Muscle of back (tissue), 11 donors: ENCODE data around the gene FGD3. TPM values are rescaled to one million over a fixed set of nuclear protein-coding genes. Genes with fewer than 3 reads are reported as not detected.
A peak's percentile ranks its signal among the peaks of the same experiment; 100 is the strongest.

Experiments
- DNase-seq, 3 donors: peaks; one replicate each; pipeline versions ENCODE4 v3.0.0 to v3.0.0-alpha.2; 2013
- polyA plus RNA-seq, 10 donors: library from polyadenylated mRNA; unstranded; fragments of 120-200 nt; gene quantifications; one replicate each; pipeline ENCODE4 v1.2.1, GENCODE V29; 2013; ENCODE audit not compliant: insufficient read length in 10 of 10

FGD3 gene
- polyA plus RNA-seq, 10 donors: 2.1 to 7.2 (median 3.6) TPM

DNA sequence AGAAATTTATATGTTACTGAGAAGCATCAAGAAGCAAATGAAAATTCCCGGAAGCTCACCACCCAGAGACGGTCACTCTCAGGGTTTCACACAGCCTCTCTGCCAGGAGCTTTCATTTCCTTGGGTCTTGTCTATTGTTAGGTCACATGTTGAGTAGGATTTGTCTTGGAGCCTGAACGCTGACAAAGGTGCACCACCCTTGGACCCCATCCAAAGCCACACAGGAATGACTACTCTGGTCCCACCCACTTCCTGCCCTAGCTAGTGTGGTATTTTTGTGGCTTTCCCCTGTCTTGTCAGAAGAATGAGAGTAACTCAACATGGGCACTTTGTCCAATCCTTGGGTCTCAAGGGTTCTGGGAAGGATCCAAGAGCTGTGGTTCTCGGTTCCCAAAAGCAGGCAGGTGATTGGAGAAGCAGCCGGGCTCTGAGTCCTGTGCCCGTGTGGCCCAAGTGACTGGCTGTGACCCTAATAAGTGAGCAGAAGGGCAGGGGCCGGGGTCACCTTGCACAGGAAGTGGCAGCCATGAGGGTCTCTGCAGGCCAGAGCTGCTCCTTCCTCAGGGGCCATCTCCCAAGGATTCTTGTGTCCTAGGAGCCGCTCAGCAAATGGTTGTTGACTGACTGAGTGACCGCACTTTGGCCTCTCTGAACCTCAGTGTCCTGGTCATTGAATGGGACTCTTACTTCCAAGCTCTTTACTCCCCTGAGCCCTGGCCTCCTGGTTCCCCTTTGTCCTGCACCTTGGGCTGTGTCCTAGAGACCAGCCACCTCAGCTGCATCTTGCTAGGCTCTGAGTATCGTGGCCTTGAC, 6.9 kb downstream of the FGD3 start:
- peak in 1 of 3 donors; percentile 11 for DNase-seq

DNA sequence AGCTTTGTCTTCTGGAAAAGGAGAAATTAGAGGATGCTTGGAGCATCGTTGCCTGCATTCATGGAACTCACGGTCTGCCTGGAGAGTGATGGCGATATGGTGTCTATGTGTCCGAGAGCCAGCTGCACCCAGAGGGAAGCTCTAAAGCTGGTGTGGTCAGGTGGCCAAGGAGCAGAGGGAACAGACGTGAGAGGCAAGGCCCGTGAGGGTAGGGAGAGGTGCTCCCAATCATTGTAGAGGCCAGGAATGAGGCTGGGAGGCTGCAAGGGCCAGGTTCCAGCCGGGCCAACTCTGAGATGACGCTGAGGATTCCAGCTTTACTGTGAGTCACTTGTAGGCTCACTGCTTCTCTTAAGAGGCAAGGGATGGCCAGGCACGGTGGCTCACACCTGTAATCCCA, 7.6 kb downstream of the FGD3 start:
- DNase-seq: no peak

DNA sequence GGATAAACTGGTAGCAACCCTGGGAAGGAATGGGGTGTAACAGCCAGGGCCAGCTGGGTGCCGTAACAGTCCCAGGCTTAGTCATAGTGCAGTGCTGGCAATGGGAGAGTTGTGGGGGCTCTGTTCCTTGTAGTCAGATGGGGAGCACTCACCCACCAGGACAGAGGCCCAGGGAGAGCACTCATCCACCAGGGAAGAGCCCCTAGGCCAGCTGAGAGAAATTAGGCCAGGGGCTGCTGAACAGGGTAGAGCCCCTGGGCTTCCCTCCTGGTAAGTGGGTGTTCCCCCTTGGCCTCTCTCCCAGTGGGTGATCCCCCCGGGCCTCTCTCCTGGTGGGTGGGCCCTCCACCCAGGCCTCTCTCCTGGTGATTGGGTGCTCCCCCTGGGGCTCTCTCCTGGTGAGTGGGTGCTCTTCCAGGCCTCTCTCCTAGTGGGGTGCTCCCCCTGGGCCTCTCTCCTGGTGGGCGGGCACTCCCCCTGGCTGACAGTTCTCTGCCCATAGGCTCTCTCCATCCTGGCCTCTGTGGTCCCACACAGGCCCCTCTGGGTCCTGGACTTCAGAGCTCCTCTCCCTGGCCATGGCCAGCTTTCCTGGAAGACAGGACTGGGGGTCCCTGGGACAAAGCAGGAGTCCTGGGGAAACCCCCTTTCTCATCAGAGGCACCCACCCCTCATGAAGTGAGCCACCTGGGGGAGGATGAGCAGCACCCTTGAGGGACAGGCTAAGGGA, 13.4 kb downstream of the FGD3 start:
- DNase-seq: no peak

DNA sequence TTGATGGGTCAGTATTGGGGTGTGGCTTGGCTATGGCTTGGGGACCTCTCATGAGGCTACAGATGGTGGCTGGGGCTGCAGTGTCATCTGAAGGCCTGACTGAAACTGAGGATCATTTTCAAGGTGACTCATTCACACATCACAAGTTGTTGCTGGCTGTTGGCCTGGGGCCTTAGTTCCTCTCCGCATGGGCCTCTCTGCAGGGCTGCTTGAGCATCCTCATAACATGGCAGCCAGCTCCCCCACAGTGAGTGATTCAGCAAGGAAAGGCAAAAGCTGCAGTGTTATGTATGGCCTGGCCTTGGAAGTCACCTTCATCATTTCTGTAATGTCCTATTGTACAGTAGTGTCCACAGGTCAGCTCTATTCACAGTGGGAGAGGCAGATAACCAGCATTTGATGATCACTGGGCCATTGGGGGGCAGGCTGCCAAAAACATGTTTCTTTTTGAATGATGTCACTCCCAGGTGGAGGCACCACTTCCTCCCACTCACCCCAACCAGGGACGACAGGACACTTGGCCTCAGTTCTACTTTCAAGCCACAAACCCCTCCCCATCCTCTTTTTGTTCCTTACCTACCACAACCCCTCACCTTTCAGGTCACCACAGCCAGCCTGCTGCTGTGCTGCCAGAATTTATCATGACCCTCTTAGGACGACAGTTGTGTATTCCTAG, 14.4 kb downstream of the FGD3 start:
- DNase-seq: no peak

DNA sequence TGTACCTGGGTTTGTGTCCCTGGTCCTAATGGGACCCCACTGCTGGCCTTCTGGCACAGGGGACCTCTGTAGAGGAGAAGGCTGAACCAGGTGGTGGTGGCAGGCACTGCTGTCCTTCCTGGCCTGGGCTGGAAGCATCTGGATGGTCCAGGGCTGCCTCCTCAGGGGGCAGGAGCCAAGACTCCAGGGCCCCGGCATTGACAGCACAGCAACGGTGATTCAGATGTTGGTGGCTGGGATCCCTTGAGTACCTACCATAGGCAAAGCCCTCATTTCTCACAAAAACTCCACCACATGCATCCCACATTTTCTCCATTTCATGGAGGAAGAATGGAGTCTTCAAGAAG, 15.0 kb downstream of the FGD3 start:
- DNase-seq: no peak

DNA sequence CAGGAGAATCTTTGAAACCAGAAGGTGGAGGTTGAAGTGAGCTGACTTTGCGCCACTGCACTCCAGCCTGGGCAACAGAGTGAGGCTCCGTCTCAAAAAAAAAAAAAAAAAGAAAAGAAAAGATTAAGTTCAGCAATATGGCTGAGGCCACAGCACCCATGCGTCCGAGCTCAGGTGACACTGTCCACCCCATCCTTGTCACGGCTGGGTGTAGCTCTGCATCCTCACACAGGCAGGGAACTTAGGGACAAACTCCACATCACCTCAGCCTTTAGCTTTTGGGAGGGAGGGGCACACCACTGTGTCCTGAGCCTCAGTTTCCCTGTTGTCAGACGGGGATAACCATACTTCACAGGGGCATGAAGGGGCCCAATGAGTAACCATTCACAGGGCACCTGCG, 15.5 kb downstream of the FGD3 start:
- no peak for DNase-seq

DNA sequence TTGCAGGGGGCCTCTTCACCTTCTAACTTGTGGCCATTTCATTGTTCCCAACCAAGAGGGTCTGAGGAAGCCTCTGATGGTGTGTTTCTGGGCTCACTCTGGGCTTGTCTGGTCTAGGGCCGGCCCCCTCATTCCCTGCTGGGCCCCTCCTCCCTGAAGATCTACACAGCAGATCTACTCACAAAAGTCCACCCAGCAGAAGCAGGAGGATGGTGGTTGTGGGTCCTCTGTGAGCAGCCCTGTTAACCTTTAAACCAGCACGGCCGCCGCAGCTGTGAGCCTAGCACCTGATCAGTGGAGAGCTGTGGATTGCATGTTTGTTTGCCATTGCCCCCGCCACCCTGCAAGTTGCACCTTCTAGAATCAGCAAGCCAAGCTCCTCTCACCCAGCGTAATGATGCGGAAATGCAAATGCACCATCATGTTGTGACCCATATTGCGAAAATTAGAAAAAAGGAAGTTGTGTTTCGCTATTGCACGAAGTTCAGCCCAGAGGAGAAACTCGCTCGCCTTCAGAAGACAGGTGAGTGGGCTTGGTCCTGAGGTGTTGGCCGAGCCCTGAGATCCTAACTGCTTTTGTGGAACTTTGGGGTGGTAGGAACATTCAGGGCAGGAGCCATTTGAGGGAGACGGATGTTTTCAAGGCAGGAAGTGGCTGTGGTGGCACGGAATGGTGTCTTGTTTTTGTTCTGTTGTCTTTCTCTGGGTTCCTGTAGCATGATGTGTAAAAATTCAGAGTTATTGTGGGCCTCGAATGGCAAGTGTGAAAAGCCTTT, 16.7 kb downstream of the FGD3 start:
- peak in 1 of 3 donors; percentile 41 for DNase-seq

DNA sequence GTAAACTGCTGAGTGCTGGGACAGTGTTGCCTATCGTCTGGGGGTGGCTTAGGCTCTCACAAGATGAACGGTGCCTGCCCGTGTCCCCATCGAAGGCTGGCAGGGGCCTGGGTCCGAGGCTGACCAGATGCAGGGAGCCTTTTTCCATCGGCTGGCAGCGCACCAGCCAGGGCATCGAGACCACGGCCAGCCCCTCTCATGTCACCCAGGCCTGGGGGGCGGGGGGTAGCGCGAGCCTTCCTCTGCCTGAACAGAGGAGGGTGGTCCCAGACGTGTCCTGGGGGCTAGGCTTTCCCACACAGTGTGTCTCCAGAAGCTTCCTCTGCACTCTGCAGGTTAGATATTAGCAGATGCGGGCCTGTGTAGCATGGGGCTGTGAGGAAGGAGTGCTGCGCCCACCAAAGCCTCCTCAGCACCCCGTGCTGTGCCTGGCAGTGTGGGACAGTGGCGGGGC, 17.3 kb downstream of the FGD3 start:
- DNase-seq: no peak

DNA sequence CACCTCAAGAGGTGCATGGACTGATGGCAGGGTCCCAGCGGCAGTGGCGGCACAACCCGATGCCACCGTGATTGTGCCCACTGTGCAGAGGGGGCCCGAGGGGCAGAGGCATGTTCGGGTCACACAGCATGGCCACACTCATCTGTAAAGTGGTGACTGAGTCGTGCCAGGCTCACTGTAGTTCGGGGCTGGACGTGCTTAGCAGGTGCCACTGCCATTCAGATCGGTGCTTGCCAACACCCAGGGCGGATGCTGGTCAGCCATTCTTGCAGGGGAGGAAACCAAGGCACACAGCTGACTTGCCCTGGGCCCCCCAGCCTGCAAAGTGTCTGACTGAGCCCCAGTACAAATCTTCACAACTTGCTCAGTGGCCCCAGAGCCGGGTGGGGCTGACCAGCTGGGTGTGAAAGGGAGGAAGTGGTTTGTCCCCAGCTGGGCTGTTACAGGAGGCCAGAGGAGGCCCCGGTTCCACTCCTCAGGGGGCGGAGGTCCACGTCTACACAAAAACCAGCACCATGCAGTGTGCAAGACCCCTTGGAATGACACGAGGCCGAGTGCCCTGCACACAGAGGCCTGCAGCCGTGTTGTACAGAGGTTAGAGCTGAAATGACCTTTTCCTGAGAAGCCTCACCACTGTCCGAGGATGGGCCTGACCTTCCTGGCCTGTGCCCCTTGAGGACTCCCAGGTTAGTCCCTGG, 17.9 kb downstream of the FGD3 start:
- peak in 1 of 3 donors; percentile 27 for DNase-seq

DNA sequence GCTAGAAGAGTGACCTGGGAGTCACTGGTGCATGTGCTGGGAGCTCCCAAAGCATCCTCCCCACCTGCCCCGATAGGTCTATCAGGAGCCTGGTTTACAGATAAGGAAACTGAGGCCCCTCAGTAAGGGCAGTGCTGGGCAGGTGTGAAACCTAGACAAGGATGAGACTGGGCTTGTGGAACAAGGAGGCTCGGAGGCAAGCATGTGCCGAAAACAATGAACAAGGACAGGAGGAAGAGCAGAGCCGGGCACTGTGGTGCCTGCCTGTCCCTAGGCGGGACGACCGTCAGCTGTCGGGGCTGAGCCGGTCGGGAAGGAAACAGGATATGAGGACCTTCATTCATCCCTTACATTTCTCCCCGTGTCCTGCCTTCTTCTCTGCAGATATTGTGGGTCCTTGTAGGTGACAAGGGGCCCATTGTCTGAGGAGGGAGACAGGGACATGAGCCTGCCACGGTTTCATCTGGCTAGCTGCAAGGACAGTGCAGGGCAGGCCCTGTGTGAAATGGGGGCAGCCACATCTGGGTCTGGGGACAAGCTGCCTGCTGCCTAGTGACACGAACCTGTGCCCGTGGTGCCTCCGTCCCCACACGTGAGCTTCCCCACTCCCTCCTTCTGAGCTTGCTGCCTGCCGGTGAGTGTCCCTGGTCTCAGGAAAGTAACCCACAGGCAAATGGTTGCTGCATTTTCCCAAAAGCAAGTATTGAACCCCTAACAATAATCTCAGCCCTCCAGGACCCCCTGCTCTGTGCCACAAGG, 18.6 kb downstream of the FGD3 start:
- DNase-seq: no peak

DNA sequence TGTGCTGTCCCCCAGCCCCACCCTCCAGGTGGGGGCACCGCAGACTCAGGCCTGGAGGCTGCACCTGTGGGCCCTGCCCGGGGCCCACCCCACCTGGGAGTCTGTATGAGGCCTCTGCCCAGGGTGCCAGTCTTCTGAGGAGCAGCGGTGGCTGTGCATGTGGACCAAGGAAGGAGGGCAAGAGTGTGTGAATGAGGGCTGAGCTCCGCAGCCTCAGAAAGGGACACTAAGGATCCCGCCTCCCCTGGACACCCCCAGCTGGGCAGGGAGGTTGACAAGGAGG, 19.1 kb downstream of the FGD3 start:
- no peak for DNase-seq

DNA sequence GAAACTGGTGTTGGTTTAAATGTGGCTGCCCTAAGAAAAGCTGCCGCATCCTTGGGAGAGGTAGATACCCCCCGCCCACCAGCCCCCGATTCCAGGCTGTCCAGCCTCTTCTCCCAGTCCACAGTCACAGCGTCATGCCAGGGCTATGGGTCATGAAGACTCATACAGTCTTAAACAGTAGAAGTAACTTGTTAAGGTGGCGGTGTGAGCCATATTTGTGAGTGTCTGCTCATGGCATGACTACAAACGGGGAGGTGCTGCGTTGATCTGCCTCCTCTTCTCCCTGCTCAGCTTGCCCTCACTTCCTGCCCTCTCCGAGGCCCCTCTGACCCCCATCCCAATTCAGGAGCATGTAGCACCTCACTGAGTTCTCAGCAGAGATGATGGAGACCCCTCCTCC, 20.8 kb downstream of the FGD3 start:
- no peak for DNase-seq

DNA sequence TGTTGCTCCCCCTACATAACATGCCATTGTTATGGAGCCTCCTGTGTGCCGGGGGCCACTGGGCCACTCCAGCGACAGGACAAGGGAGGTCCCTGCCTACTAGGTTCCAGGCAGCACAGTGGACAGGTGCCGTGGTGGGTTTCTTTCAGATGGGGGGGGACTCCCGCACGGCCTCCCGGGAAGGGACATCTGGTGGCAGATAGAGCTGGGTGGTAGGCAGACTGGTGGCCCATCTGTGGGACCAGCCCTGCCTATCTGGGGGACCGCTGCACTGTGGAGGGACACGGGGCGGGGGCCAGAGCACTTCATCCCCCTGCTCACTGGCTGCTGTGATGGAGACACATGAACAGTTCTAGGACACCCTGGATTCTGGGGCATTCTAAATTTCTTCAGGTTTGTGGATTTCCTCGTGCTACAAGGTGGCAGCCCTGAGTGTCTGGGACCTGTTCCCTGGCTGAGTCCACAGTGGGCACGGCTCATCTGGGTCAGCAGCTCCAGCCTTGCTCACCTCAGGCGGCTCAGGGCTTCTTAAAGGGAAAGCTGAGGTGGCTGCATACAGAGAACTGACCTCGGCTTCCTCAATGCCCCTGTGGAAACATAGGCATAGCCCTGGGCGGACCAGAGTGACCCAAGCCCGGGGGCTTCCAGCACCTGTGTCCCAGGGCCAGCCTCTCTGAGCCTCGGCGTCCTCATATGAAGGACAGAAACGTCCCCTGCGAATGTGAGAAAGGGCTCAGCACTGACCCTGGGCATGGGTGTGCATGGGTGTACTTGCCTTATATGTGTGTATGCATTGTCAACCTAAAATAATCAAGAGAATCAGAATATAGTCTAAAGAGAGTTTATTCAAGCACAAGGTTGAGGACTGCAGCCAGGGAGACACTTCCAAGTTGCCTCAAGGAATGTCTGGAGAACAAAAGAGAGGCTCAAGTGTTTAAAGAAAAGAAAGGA, 22.5 kb downstream of the FGD3 start:
- DNase-seq: no peak

DNA sequence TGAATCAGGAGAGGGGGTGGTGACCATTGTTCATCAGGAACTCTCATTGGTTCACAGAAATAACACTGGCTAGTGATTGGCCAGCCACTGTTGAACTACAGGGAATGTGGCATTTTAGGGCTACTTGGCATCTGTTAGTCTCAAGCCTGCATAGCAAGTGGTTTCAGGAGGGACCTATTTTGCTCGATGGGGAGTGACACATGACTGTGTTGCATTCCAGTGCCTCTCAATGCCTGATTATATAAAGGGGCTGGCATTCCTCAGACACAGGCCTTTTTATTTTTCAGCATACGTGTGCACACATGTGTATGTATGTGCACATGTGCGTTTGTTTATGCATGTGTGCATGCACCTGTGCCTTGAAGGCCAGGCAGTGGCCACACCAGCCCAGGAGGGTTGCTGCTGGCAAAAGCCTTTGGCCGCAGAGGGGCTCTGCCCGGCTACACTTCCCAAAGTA, 23.2 kb downstream of the FGD3 start:
- DNase-seq: no peak

DNA sequence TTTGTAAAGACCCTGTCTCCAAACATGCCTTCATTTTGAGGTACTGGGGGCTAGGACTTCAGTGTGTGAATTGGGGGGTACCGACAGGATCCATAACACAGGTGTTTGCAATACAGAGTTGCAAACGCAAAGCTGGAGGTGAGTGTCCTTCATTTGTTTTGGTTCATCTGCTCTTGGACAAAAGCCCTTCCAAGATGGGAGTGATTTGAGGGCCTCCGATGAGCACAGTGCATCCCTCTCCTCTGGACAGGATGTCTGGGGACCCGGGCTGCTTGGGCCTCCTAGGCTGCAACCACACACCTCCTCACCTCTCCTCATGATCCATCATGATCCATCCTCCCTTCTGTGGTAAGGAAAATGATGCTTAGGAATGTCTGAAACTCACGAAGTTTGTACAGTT, 23.8 kb downstream of the FGD3 start:
- DNase-seq: no peak

DNA sequence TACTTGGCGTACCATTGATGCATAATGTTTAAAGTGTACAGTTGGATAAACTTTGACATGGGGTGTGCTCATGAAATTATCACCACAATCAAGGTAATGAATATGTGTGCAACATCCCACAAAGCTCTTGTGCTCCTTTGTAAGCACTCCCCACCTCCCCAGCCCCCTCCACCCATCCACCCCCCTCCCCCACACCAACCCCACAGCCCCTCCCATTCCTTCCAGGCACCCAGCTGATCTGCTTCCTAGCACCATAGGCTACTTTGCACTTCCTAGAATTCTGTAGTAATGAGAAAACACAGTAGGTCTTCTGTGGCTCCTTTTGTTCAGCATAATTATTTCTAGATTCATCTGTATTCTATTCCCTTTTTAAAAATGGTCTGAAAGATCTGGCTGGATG, 24.5 kb downstream of the FGD3 start:
- DNase-seq: no peak

DNA sequence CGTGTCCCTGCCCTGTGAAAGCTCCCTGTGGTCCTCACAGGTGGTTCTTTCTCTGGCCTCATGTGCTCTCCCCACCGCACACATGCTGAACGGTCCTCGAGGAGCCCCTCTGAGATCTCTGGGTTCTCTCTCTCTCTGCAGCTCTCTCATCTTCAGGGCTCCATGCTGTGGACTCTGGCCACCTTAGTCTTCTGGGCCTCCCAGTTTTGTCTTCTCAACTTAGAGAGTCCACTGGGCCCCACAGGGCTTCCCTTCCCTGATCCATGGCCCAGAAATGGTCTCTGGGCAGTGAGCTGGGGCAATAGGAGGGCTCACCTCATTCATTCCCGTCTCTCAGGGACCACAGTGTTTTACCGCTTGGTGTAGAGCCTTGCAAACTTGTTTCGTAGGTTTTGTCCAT, 26.4 kb downstream of the FGD3 start:
- no peak for DNase-seq

DNA sequence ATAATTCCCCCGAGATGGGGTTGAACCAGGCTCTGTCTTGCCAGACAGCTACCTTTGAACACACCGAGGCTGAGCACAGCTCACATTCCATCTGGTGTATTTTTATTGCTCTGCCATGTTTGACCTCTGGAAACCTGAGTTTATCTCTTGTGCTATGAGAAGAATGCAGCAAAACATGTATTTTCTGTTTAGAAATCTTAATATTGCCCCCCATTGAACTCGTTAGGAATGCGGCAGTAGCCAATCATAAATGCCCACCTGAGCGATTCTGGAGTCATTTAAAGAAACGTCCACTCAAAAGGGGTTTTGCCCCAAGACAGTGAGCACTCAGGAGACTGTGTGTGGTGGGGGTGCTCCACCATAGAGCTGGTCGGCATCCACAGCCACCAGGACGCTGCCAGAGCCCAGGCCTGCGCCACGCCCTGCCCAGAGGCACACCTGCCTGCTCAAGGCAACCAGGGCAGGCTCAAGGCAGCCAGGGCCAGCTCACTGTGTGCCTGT, 26.9 kb downstream of the FGD3 start:
- no peak for DNase-seq
